BLaER1 (cell line): ENCODE measurements around the gene IDI2.

Experiments
- H3K27ac ChIP-seq: shearing (Covaris generic); formaldehyde crosslinking; 2 replicates; pipeline ENCODE4 v1.8.1; 2022
- H3K27me3 ChIP-seq: shearing (Covaris generic); formaldehyde crosslinking; 2 replicates; pipeline ENCODE4 v1.8.1; 2022
- H3K36me3 ChIP-seq: shearing (Covaris generic); formaldehyde crosslinking; 2 replicates; pipeline ENCODE4 v1.8.1; 2022
- H3K4me1 ChIP-seq: shearing (Covaris generic); formaldehyde crosslinking; 2 replicates; pipeline ENCODE4 v1.8.1; 2022
- H3K4me2 ChIP-seq: shearing (Covaris generic); formaldehyde crosslinking; 2 replicates; pipeline ENCODE4 v1.8.1; 2022
- H3K4me3 ChIP-seq: shearing (Covaris generic); formaldehyde crosslinking; 2 replicates; pipeline ENCODE4 v1.8.1; 2022
- H3K9ac ChIP-seq: shearing (Covaris generic); formaldehyde crosslinking; 2 replicates; pipeline ENCODE4 v1.8.1; 2022
- H3K9me3 ChIP-seq: shearing (Covaris generic); formaldehyde crosslinking; 2 replicates; pipeline ENCODE4 v1.8.1; 2022
- H4K20me1 ChIP-seq: shearing (Covaris generic); formaldehyde crosslinking; 2 replicates; pipeline ENCODE4 v1.8.1; 2022
- Cebpa-rat ChIP-seq: shearing (Covaris generic); IDR thresholded peaks from 2 replicates; pipeline ENCODE4 v1.8.1; 2022

The IDI2 gene

DNA sequence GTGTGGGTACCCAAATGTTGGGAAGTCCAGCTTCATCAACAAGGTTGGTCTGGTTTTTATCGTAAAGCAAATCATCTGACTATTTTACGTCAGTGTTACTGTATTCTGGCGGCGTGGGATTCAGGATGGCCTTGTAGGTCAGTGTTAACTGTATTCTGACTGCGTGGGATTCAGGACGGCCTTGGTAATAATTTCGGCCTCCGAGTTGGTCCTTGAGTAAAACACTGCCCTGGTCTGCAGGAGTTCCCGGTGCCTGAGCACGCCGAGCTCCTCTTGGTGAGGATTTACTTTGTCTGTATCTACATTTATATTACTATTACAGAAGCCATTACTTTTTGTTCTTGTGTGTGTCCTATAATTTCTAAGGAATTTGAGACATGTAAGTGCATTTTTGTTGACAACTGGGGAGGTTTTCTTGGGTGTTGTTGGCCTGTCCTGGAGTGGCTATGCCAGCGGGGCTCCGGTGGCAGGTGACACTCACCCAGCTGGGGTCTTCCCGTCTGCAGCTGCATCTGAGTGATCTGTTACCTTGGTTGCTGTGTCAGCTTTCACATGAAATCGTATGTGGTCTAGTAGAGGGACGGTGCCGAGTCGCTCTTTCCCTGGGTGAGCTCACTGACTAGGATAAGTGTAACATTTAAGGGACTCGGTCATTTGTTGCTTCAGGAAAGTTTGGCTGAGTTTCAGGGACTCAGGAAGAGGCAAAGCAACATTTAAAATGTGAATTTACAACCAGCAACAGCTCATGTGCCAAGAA, 28.2 kb downstream of the IDI2 start:
- H3K27ac ChIP-seq, result no peak overlapping the region
- peaks cover 85% of the 10 kb centered on the region for H4K20me1 ChIP-seq
- H3K9ac ChIP-seq, result no peak overlapping the region
- TF ChIP-seq Cebpa-rat, result no peak
- no peak overlapping the region for H3K4me3 ChIP-seq
- H3K4me2 ChIP-seq, result no peak overlapping the region
- peaks cover 100% of the 10 kb centered on the region for H3K36me3 ChIP-seq
- H3K9me3 ChIP-seq, result peaks cover 9% of the 10 kb centered on the region
- H3K27me3 ChIP-seq, result no peaks in the 10 kb centered on the region
- no peaks in the 10 kb centered on the region for H3K4me1 ChIP-seq

DNA sequence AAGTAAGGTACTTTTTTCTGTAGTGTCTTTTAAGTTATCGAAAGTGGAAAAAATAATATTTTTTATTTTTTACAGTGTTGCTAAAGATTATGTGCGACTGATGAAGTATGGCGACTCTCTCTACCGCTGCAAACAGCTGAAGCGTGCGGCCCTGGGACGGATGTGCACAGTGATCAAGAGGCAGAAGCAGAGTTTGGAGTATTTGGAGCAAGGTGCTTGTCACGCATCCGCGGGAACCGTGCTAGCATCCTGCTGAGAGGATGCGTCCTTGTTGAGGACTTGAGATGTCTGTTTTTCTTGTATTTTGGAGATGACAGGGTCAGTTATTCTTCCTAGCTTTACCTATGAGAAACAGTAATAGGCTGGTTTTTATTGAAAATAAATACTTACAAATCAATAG, 29.6 kb downstream of the IDI2 start:
- Histone ChIP-seq H3K27ac (no peak overlapping the region), H3K4me1 (no peaks in the 10 kb centered on the region), H3K9me3 (no peaks in the 10 kb centered on the region), H3K4me2 (no peak overlapping the region), H3K27me3 (no peaks in the 10 kb centered on the region), H4K20me1 (peaks cover 86% of the 10 kb centered on the region), H3K9ac (no peak overlapping the region), H3K4me3 (no peak overlapping the region), H3K36me3 (peaks cover 95% of the 10 kb centered on the region)
- TF ChIP-seq Cebpa-rat, result no peak

DNA sequence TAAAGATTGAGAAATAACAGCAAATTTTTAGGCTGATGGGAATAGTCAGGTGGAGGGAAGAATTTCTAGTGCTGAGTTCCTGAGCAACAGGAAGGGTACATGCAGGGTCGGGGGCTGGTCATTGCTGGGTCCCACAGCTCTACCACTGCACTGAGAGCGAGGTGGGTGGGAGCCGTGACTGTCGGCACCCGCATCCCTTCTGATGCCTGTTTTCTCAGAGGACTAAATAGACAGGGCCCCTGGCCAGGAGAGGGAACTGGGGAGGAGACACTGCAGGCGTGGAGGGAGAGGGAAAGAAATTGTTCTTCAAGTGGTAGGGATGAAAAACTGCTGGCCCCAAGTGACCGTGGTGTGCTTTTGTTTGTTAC, 30.1 kb downstream of the IDI2 start:
- no peak for TF ChIP-seq Cebpa-rat
- Histone ChIP-seq H4K20me1 (peaks cover 91% of the 10 kb centered on the region), H3K27ac (no peak overlapping the region), H3K36me3 (peaks cover 95% of the 10 kb centered on the region), H3K4me3 (no peak overlapping the region), H3K4me2 (no peak overlapping the region), H3K9ac (no peak overlapping the region), H3K9me3 (no peaks in the 10 kb centered on the region), H3K27me3 (no peaks in the 10 kb centered on the region), H3K4me1 (peaks cover 4% of the 10 kb centered on the region)

DNA sequence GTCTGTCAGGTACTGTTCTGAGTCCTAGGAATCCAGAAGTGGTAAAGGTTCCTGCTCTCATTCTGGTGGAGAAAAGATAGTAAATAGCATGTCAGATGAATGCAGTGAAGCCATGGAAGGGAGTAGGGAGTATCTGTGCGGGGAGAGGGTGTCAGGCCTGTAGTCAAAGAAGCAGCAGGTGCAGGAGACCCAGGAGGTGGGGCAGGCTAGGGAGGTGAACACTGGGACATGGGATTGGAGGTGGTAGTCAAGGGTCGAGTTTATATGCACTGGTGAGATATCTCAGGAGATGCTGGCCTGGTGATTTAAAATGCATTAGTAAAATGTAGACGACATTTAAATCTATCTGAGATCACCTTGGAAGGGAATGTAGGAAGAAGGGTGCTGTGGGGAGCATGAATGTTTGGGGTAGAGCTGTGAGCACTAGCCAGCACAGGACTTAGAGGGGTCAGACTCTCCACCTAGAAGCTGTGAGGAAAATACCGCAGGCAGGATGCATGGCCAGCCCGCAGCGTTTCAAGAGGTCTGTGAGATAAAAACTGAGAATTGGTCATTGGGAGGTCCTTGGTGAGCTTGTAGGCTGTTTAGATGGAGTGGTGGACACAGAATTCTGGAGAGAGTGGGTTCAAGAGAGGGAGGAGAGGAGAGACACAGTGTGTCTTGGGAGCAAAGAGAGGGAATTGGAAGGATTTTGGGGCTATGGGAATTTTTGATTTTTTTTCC, 30.7 kb downstream of the IDI2 start:
- H3K9me3 ChIP-seq, result no peaks in the 10 kb centered on the region
- no peak for TF ChIP-seq Cebpa-rat
- H3K9ac ChIP-seq, result no peak overlapping the region
- no peak overlapping the region for H3K27ac ChIP-seq
- no peak overlapping the region for H3K4me2 ChIP-seq
- H3K36me3 ChIP-seq, result peaks cover 93% of the 10 kb centered on the region
- peaks cover 10% of the 10 kb centered on the region for H3K4me1 ChIP-seq
- H3K4me3 ChIP-seq, result no peak overlapping the region
- peaks cover 96% of the 10 kb centered on the region for H4K20me1 ChIP-seq
- no peaks in the 10 kb centered on the region for H3K27me3 ChIP-seq

DNA sequence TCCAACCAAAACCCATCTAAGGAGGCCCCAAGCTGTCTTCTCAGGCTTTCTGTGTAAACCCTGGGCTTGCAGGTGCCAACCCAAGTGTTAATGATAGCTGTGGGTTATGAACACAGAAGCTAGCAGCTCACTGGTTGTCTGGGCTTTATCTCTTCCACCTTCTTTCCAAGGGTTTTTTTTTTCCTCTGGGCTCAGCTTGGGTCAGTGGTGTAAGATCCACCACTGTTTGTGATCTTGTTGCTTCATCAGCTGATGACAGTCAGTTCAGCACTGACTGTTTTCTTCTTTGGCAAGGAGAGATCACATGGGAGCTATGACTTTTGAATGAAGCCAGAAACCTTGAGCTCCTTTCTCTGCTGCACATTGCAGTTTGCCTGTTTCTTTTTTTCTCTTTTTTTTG, 32.8 kb downstream of the IDI2 start:
- TF ChIP-seq Cebpa-rat, result no peak
- peaks cover 94% of the 10 kb centered on the region for H4K20me1 ChIP-seq
- H3K27me3 ChIP-seq, result no peaks in the 10 kb centered on the region
- H3K4me2 ChIP-seq, result no peak overlapping the region
- no peak overlapping the region for H3K9ac ChIP-seq
- no peak overlapping the region for H3K4me3 ChIP-seq
- H3K27ac ChIP-seq, result no peak overlapping the region
- peaks cover 21% of the 10 kb centered on the region for H3K4me1 ChIP-seq
- H3K9me3 ChIP-seq, result no peaks in the 10 kb centered on the region
- H3K36me3 ChIP-seq, result peaks cover 72% of the 10 kb centered on the region

DNA sequence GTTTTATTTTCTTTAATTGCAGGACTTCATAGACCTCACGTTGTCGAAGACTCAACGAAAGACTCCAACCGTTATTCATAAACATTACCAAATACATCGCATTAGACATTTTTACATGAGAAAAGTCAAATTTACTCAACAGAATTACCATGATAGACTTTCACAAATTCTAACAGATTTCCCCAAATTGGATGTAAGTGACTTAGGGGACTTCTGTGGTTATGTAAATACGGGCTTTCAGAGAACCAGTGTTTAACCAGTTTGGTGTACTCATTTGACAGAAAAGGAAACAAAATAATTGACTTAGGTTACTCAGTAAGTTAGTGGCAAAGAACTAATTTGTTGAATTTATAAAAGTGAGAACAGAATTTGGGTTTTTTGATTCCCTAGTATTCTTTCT, 33.2 kb downstream of the IDI2 start:
- Histone ChIP-seq H3K27ac (no peak overlapping the region), H4K20me1 (peaks cover 90% of the 10 kb centered on the region), H3K4me3 (no peak overlapping the region), H3K27me3 (no peaks in the 10 kb centered on the region), H3K9ac (no peak overlapping the region), H3K4me1 (peaks cover 24% of the 10 kb centered on the region), H3K9me3 (no peaks in the 10 kb centered on the region), H3K36me3 (peaks cover 68% of the 10 kb centered on the region), H3K4me2 (no peak overlapping the region)
- no peak for TF ChIP-seq Cebpa-rat

DNA sequence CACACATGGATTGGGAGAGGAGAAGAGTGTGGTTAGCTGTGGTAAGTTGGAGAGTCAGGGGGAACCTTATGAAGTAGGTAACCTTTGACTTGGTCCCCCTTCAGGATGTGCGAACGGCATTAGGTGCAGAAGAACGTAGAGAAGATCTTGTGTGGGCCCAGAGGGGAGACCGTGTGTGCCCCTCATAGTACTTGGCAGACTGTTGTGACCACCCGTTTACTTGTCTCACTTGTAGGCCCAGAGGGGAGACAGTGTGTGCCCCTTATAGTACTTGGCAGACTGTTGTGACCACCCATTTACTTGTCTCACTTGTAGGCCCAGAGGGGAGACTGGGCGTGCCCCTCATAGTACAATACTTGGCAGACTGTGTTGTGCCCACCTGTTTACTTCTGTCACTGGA, 34.9 kb downstream of the IDI2 start:
- H4K20me1 ChIP-seq, result peaks cover 74% of the 10 kb centered on the region
- H3K27ac ChIP-seq, result no peak overlapping the region

DNA sequence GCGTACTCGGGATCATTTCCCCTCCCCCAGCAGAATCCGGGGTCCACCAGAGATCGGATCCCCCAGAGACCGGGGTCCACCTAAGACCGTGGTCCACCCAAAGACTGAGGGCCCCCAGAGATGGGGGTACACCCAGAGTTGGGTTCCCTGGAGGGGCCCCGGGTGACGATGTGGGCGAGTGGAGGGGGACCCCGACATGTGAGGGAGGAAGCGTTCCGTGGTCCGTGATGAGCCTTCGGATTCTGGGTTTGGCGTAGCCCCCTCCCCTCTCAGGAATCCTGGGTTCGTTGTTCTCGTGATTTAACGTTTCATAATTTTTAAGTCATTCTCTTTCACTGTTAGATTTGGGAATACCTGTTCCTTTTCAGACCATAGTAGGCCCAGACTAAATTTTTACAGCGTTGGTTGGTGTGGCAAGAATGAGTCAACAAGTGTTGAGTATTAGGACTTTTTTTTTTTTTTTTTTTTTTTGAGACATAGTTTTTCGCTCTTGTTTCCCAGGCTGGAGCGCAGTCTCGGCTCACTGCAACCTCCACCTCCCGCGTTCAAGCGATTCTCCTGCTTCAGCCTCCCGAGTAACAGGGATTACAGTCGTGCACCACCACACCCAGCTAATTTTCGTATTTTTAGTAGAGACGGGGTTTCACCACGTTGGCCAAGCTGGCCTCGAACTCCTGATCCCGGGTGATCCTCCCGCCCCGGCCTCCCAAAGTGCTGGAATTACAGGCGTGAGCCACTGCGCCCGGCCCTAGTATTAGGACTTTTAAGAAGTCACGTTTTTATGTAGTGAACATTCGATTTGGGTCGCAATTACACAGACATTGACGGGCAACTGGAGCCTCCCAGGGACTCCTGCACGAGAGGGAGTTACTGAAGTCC, 36.8 kb downstream of the IDI2 start:
- peak overlapping the region; percentile 93 for H3K4me2 ChIP-seq
- H3K4me1 ChIP-seq, result peaks cover 33% of the 10 kb centered on the region
- peaks cover 55% of the 10 kb centered on the region for H4K20me1 ChIP-seq
- H3K9me3 ChIP-seq, result no peaks in the 10 kb centered on the region
- H3K9ac ChIP-seq, result peak overlapping the region; percentile 97
- H3K27ac ChIP-seq, result peak overlapping the region; percentile 96
- H3K36me3 ChIP-seq, result peaks cover 32% of the 10 kb centered on the region
- peak overlapping the region; percentile 95 for H3K4me3 ChIP-seq
- no peak for TF ChIP-seq Cebpa-rat
- no peaks in the 10 kb centered on the region for H3K27me3 ChIP-seq

More for the DNA sequence above, 34.9 kb downstream of the IDI2 start:
- no peak overlapping the region for H3K4me3 ChIP-seq
- H3K36me3 ChIP-seq, result peaks cover 51% of the 10 kb centered on the region
- no peak overlapping the region for H3K9ac ChIP-seq
- TF ChIP-seq Cebpa-rat, result no peak
- no peak overlapping the region for H3K4me2 ChIP-seq
- H3K9me3 ChIP-seq, result no peaks in the 10 kb centered on the region
- H3K27me3 ChIP-seq, result no peaks in the 10 kb centered on the region
- peaks cover 33% of the 10 kb centered on the region for H3K4me1 ChIP-seq

DNA sequence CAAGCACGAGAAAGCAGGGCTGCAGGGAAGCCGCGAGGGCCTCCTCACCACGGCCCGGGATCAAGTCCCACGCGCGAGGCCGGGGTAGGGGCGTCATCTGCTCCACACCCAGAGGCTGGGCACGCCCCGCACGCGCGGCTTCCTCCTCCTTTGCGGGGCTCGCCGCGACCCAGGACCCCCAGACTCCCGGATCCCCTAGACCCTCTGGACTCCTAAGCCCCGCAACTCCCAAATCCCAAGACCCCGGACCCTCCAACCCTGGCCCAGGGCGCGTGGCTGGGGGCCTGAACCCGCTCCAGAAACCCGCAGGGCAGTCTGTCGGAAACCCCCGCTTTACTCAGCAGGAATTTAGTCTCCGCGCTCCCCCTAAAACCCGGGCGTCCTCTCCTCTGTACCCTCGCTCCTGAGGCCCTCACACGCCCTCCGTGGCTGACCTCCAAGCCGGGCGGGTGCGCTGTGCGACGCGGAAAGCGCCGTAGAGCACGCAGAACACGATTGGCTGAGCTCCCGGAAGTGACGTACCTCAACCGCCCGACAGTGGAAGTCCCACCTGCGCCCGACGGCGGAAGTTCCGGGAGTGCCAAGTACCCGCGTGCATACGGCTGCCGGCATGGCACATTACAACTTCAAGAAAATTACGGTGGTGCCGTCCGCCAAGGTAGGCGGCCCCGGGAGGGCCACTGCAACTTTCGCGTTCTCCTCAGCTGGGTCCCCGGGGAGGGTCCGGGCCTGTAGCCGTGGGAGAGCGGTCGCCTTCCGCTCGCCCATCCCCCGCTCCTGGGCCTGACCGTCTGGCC, 37.6 kb downstream of the IDI2 start, which contains the start of gene GTPBP4:
TSS of gene GTPBP4 (plus strand) at position 565 of the 797 bp plus-strand sequence. CDS start at position 611, 46 bp downstream.
- H3K4me2 ChIP-seq, result peak within 1 kb of the TSS; percentile 93
- H3K36me3 ChIP-seq, result peaks cover 24% of the 10 kb centered on the region
- peak within 1 kb of the TSS; percentile 95 for H3K4me3 ChIP-seq
- TF ChIP-seq Cebpa-rat, result no peak
- peaks cover 46% of the 10 kb centered on the region for H4K20me1 ChIP-seq
- H3K27ac ChIP-seq, result peak within 1 kb of the TSS; percentile 96
- no peaks in the 10 kb centered on the region for H3K27me3 ChIP-seq
- H3K4me1 ChIP-seq, result peaks cover 33% of the 10 kb centered on the region
- H3K9ac ChIP-seq, result peak within 1 kb of the TSS; percentile 97
- H3K9me3 ChIP-seq, result no peaks in the 10 kb centered on the region
